ENCODE results near the gene TREML2.
"Not testable (repeated sequence)": the region's sequence is repeated elsewhere in the genome, so short reads cannot be mapped to it uniquely, and the experiment has no call there.

TREML2 gene

DNA sequence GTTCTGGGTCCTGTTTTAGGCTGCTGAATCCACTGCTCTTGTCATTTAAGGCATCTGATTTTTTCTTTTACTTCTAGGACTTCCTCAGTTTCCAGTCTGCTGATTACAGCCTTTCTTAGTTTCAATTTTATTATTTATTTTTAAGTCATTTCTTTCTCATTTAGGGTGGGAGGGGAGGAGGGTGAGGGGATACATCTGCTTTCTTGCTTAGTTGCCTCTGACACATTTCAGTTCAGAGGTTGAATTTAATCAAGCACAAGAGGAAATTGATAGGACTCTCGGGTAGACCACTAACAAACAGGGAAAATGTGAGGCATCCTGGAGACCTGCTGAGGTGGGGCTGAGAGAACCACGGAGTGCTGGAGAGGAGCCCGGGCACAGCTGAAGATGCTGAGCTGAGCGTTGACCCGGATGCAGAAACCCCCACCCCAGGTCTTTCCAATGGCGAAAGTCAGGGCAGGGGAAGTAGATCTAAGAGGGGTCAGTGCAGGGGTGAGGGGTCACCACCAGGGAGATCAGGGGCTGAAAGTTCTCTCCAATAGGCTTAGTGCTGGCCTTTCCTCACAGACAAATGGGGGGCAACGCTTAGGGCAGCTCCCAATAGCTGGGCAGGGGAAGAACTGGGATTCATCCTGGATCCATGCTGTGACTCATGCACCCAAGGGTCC lies 7.6 kb upstream of the TREML2 start:
- no peak for DNase-seq

DNA sequence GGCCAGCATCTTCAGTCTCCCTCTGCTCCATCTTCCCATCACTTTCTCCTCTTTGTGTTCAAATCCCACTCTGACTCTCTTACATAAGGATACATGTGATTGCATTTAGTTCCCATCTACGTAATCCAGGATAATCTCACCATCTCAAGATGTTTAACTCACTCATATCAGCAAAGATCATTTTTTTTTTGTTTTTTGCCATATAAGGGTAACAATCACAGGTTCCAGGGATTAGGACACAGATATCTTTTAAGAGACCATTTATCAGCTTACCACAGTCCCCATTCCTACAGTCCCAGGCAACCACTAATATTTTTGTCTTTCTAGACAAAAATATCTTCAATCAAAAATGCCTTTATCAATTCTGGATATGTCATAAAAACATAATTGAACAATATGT lies 3.2 kb upstream of the TREML2 start:
- DNase-seq: no peak

DNA sequence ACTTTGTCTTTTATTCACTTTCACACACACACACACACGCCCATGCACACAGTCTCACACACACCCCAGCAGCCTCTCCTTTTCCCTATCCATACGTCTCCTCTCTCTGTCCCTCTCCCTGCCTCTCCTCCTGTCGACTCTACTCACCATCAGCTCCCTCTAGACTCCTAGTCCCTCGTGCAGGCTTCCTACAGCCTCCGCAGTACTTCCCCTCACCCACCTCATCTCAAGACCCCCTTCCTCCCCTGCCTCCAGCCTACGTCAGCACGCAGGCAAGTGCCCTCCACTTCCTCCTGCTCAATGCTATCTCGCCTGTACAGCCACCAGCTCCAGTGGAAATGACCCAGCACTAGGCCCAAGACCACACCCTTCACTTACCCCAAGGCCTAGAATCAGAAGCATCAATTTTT lies 820 bp upstream of the TREML2 start:
- DNase-seq: no peak

DNA sequence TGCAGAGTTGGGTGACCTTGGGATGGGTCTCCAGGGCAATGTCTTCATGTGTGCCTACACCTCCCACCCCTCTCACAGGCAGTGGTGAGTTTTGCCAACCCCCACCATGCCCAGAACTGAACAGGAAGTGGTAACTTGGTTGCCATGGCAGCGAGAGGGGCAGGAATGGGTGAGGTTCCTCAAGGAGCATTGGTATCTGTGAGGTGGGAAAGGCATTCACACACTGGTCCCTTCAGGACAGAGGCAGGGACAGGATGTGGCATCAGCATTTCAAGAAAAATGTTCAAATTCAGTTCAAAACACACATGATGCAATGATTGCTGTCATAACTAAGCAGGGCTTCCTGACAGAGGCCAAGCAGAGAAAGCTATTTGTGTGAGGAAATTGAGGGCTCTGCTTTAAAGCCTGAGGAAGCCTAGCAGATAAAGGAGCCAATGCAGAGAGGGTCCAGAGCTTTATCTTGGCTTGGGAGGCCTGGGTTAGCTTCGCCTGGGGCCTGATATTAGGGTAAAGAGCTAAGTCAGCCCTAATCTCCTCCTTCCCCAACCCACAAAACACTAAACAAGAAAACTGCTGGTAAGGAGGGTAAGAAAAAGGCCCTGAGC lies 551 bp downstream of the TREML2 start:
- DNase-seq: peak; percentile 57

DNA sequence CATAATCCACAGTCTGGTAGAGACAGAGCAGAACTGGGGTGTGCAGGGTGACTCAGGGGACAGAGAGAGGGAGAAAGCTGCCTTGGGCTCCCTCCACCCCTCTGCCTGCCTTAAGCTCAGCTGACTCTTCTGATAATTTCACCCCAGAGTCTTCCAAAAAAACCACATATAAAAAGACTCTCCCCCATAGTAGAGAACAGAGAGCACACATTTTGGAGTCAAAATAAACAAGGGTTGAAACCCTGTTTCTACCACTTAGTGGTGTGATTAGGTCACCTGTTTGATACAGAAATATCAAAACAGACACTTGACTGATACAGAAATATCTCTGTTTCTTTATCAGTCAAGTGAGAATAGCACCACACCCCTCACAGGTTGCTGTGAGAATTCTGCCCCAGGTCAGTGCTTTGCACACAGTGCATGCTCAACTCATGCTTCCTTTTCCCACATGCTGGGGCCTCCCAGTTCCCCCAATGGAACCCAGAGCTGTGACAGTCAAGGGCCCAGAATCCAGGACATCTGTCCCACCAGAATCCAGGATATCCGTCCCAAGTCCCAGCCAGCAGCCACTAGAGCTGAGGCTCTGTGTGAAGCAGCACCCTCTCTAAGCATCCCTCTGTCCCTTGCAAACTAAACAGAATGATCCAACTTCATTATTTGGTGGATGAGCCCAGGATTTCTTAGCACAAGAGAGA lies 1.2 kb downstream of the TREML2 start:
- DNase-seq: no peak

DNA sequence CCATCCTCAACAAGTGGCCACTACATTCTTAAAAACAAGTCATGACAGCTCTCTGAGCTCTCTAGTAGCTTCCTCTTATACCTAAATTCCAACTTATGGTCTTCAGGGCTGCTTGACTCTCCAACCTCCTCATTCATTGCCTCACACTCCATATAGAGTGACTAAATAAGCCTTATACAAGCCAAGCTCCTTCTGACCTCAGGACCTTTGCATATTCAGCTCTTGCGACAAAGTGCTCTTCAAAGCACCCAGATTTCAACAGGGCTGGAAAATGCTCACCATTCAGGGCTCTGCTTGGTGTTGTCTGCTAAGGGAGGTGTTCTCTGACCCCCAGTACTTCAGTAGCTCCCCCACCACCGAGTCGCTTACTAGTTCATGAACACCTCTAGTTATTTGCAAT lies 3.7 kb downstream of the TREML2 start:
- DNase-seq: no peak

DNA sequence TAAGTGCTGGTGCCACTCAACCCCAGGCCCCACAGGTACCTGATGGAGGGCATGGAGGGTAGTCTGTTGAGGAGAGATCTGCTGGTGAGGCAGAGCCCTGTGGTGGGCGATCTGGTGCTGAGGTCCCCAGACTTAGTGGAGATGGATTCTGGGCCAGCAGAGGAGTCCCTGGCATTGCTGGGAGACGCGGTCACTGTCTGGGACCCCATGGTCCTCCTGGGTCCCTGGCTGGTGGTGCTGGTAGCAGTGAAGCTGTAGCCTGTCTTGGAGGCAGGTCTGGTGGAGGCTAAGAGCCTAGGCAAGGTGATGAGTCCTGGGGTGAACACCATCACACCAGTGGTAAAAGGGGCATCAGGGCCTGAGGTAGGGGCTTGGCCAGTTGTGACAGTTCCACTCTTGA lies 6.6 kb downstream of the TREML2 start:
- DNase-seq: no peak

DNA sequence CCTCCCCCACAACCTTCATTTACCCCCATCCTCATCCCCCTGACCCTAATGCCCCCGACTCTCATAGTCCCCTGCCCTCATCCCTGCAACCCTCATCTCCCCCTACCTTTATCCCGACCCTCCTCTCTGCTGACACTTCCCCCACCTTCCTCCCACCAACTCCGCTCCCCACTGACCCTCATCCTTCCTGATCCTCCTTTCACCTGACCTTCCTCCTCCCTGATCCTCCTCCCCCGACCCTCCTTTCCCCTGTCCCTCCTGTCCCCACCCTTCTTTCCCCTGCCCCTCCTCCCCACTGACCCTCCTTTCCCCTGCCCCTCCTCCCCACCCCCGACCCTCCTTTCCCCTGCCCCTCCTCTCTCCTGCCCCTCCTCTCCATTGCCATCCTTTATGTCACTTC lies 7.1 kb downstream of the TREML2 start:
- no peak for DNase-seq

DNA sequence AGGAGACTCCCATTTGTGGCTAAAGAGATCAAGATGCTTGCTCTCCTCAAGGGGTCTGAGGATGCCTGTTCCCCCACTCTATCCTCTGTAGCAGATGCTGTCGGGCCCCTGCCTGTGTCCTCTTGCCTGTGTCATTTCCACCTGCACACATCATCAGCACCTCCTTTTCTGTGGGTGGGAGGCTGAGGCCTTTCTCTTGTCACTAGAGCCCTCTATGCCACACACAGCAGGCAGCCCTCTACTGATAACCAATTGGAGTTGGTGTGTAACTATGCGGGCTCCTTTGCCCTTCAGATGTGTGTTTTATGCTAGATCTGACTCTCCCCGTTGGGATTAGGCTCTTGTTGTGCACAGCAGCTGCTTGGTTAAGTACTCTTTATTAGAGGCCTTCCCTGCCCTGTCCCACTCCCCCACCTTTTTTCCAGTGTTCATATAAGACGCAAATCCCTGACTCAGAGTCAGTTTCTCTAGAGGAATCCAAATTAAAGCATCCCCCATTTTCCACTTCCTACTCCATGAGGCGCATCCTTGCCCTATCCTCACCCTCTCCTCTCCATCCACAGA lies 7.7 kb downstream of the TREML2 start:
- DNase-seq: no peak

DNA sequence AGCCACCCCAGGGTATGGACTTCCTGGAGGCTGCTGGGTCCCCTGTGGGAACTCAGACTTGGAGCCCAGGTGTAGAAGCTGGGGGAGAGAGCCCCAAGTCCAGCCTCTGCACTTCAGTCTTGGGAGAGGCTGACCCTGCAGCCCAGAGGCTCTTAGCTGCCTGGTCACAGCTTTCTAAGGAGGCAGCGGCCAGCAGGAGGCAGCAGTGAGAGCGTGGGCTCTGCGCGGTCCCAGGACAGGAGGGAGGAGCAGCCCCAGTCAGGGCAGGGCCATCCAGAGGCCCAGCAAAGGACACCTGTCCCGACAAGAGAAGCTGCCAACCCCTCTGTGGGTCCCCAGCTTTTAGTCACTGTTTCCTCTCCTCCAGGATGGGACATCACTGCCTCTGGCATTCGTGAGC lies 9.4 kb downstream of the TREML2 start:
- DNase-seq: no peak

DNA sequence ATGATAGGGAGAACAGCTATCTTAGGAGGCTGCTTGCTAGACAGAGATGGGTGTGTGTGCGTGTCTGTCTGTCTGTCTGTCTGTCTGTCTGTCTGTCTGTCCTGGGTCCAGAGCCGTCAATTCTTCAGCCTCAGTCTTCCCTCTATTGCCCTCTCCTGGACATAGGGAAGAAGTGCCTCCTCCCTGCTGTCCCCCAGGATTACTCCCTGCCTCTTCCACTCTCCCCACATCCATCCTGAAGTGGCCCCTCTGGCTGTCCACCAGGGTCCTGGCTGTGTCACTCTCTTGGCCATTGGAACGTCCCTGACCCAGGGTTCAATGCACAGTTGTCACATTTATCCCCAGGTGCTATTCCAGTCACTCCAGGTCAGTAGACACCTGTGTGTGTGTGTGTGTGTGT lies 10.2 kb downstream of the TREML2 start:
- DNase-seq: no peak

DNA sequence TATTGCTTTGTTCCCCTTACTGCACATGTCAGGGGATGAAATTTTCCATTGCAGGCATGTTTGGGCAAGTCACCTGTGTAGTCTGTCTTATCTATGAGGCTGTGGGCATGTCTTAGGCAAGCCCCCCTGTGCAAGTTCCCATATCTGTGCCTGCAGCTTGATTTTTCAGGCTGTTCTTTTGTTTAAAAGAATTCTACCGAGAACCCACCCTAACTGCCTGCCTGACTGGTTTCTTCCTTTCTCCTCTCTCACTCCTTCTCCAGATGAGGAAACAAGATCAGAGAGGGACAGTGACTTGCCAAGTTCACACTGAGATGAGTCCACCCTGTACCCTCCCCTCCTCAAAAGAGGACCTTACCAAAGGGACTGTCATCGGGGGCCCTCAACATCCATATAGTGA lies 11.0 kb downstream of the TREML2 start:
- DNase-seq: no peak

DNA sequence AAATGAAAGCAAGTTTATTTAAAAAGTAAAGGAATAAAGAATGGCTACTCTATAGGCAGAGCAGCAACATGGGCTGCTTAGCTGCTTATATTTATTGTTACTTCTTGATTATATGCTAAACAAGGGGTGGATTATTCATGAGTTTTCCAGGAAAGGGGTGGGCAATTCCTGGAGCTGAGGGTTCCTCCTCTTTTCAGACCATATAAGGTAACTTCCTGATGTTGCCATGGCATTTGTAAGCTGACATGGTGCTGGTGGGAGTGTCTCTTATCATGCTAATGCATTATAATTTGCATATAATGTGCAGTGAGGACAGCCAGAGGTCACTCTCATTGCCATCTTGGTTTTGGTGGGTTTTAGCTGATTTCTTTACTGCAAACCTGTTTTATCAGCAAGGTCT lies 11.9 kb downstream of the TREML2 start:
- DNase-seq: not testable (repeated sequence)

DNA sequence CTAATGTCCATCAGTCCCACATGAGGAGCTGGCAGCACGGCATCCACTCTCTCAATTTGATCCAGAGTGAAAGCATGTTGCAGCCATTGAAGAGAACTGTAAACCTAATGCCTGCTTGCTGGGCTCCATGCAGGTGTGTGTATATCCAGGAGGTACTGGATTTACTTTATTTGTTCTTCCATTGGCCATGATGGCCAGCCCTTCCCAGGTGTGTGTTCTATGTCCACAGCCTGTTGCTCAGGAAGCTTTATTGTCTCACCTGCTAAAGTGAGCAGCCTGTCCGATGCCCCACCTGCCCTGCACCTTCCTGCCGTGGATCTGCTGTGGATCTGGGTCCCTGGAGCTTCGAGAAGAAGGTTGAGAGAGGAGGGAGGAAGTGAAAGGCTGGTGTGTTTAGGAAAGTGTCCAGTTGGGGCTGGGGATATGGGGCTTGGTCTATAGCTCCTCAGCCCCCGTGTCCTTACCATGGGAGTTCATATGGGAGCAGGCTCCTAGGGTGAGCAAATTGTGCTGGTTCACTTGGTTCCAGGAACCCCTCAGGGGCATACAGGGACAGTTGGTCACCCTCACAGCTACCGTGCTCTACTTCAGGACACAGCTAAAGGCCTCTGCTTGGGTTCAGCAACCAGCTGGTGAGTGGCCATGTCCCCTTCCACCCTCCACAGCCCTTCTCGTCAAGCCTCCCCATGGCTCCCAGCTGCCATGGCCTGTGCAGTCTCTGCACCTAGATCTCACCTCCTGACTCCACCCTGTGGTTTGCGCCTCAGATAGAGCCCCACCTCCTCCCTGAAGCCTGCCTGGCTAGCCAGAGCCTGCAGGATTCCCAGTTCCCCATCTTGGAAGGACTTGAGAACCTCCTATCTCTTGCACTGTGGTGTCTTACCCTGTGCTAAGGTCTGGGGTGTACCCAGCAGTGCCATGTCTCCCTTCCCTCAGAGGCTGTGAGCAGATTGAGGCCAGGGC lies 12.7 kb downstream of the TREML2 start:
- no peak for DNase-seq

DNA sequence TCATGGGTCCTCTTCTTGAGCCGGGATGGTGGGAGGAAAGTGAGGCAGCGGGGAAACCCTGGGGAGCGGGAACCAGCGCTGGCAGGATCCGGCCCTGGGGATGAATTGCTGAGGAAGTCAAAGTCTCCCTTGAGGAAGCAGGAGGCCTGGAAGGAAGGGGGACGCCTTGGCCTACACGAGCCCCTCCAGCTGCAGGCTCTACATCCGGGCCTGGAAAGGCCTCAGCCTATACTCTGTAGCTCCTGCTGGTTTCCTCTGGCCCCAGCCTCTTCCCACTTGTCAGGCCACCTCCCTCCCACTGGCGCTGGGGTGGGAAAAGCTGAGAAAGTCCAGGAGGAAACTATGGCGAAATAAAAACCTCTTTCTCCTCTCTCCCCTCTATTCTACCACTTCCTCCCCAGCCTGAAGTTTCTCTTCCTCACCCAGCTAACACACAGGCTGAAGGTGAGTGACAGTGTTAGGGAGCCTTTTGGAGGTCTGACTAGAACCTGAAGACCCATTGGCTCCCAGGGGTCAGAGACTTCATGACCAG lies 14.9 kb downstream of the TREML2 start:
- no peak for DNase-seq

DNA sequence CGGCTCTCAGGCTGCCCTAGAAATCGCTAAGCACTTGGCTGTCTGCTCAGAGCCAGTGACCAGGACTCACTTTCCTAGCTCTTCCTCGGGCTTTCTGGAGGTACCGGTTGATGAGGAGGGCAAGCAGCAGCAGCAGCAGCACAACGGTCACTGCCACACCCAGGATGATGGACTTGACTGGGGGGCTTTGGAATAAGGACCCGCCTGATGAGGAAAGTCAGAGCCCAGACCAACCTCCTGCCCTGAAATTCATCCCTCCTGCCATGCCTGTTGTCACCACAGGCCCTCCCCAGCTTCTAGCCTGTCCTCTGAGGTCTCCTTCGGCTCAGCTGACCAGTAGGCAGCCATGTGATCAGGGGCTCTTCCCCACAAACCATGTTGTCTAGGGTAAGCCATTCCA lies 16.2 kb downstream of the TREML2 start:
- DNase-seq: no peak

DNA sequence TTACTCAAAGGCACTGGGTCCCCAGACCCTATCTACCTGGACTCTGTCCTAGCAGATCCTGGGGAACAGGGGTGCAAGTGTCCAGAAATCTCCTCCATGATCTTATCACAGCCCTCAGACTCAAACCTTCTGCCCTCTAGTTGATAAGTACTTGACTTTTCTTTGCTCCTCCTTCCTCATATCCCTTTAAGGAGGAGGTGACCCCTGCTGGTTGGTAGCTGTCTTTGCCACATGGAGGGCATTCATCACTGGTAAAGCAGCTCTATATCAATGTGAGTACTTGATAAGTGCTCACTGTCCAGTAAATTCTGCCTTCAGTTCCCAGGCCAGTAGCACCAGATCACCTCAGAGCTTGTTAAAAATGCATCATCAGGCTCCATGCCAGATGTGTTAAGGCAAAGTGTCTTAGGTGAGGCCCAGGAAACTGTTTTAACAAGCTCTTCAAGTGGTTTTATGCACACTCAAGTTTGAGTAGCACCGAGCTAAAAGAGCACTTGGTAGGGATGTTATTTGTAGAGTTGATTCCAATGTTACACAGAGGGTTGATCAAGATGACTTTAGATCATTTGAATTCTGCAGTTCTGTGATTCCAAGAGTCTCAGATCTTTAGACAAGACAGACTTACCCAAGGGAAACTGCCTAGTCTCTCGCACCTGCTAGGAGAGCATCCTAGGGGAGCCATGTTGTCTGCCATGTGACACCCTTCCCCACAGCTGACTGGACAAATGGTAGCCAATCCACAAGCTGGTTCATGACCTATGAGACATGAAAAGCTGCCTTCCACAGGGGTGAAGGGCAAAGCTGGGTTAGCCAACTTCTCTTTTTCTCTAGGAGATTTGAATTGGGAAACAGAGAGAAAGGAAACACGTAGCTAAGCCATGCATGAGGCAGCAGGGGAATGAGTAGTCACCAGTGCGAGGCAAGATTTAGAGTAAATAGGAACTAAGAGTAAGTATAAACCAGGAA lies 18.6 kb downstream of the TREML2 start:
- DNase-seq: peak; percentile 38

DNA sequence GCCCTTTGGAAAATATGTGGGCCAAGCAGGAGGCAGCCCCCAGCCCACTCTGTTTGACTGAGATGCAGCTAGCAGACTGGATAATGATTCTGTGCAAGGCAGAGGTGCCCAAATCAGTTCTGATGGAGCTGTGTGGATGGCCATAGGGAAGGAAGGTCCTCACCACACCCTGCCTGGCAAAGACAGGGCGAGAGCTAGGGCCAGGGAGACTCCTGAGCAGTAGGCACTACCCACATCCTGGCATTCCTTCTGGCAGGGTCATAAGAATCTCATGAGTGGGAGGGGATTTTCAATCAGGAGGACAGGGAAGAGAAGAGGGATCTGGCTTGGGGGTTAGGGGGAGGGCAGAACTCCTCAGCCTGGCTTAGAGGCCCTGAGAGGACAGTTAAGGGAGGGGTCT lies 19.4 kb downstream of the TREML2 start:
- DNase-seq: no peak

DNA sequence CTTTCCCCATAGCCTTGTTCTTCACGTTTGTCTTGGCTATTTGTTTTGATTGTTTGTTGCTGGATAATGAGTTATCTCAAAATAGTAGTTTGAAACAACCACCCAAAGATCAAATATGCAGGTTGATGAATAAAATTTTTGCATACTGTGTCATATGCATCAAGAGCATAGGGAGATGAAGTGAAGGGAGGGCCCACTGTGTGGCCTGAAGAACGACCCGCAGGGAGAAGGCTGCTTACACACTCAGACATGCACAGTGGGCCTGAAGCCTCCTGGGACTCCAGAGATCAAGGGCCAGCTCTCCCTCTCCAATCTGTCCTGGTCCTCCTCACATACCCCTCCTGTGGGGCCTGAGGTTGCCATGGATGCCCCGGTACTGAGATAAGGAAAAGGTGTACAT lies 21.8 kb downstream of the TREML2 start:
- DNase-seq: no peak

DNA sequence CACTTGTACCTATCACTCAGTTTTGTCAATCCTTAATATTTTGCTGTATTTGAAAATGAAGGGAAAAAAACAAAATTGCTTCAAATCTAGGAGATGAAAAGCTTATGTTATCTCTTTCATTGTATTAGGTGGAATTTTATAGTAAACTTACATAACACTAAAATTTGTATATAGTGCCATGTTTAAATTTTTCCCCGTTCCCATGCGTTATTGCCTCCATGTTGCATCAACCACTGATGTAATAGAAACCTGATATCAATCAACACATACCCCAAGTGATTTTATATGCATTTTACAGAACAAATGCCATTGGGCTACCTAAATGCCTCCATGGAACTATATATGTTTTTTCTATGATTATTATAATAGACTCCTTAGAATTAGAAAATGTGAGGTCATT lies 23.3 kb downstream of the TREML2 start:
- DNase-seq: no peak

DNA sequence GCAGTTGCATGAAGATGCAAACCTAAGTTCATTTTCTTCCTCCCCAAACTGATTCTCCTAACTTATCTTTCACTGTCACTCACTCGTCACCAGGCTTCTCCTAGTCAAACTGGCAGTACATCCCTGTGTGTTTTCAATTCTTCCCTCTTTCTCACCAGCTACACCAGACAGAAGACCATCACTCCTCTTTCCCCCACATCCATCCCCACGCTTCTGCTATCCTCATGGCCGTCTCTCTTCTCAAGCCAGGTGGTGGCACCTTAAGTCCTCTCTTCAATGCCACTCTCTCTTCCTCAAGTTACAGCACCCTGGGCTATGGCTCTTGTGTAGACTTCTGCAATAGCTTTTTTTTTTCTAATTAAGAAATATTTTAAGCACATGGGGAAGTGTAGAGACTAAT lies 23.7 kb downstream of the TREML2 start:
- DNase-seq: no peak

DNA sequence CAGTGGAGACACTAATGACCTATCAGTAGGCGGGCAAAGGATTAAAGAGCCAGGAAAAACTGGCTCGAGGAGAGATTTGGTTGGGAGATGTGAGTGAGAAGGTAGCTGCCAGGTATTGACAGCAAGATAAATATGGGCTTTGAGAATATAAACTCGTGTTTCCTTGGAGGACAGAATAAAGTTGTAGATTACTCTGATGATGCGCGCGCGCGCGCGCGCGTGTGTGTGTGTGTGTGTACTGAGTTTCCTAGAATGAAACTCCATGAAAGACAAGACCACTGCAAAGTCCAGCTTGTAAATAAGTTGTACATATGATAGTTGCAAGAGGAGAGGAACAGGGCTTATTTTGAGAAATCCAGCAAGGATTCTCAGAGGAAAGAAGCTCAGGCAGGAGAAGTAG lies 24.8 kb downstream of the TREML2 start:
- no peak for DNase-seq
